ENCODE data around the gene CTAG2. TPM values are rescaled to one million over a fixed set of nuclear protein-coding genes. Genes with fewer than 3 reads are reported as not detected.

CTAG2 gene
- total RNA-seq, 1 donor from 2014 or later, result not detected

GRCh38 chrX:154657226-154657805 is 3.9 kb upstream of the CTAG2 start:
- no peak overlapping the region for H3K4me3 Mint-ChIP-seq
- no peak for DNase-seq
- no peaks in the 10 kb centered on the region for H3K27me3 Mint-ChIP-seq
- POLR2A ChIA-PET, result no interaction called here
- H3K27ac Mint-ChIP-seq, result no peak overlapping the region
- intact Hi-C loops (cut with micrococcal nuclease), result no loop called here
- ATAC-seq (ENCODE audit: low read depth), result no peak
- CTCF ChIA-PET, result no interaction called here
- TF ChIP-seq CTCF (IDR thresholded peaks at IDR 0.05), result no peak
- peaks cover 13% of the 10 kb centered on the region for H3K4me1 Mint-ChIP-seq
- no peaks in the 10 kb centered on the region for H3K9me3 Mint-ChIP-seq
- no peaks in the 10 kb centered on the region for H3K36me3 Mint-ChIP-seq (ENCODE audit: low read depth)

GRCh38 chrX:154655786-154656185 is 2.4 kb upstream of the CTAG2 start:
- Mint-ChIP-seq H3K9me3 (no peaks in the 10 kb centered on the region), H3K36me3 (ENCODE audit: low read depth) (no peaks in the 10 kb centered on the region), H3K4me3 (no peak overlapping the region), H3K27ac (no peak overlapping the region), H3K4me1 (no peaks in the 10 kb centered on the region), H3K27me3 (no peaks in the 10 kb centered on the region)
- ATAC-seq (ENCODE audit: low read depth) (no peak), DNase-seq (no peak)
- ChIA-PET POLR2A (no interaction called here), CTCF (no interaction called here)
- intact Hi-C loops (cut with micrococcal nuclease), result no loop called here
- no peak for TF ChIP-seq CTCF (IDR thresholded peaks at IDR 0.05)

GRCh38 chrX:154655346-154655745 is 2.0 kb upstream of the CTAG2 start:
- H3K27me3 Mint-ChIP-seq, result no peaks in the 10 kb centered on the region
- POLR2A ChIA-PET, result no interaction called here
- H3K4me3 Mint-ChIP-seq, result no peak overlapping the region
- intact Hi-C loops (cut with micrococcal nuclease), result no loop called here
- DNase-seq (no peak), ATAC-seq (ENCODE audit: low read depth) (no peak)
- no peaks in the 10 kb centered on the region for H3K4me1 Mint-ChIP-seq
- no peak overlapping the region for H3K27ac Mint-ChIP-seq
- no peaks in the 10 kb centered on the region for H3K9me3 Mint-ChIP-seq
- CTCF ChIA-PET, result no interaction called here
- H3K36me3 Mint-ChIP-seq (ENCODE audit: low read depth), result no peaks in the 10 kb centered on the region
- no peak for TF ChIP-seq CTCF (IDR thresholded peaks at IDR 0.05)

DNA sequence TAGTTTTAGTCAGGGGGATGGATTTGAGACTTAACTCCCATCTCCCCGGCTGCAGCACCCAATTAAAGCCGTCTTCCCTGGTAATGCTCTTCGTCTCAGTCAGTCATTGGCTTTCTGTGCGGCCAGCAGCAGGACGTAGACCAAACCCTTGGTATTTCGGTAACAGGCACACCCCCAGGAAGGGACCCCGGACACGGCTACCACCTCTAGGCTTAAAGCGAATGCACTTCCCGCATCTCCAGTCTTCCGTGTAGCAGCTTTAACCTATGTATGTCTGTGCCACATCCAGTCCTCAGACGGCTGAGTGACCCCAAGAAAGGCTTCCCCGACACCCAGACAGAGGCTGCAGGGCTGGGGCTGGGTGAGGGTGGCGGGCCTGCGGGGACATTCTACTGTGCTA is 1.5 kb upstream of the CTAG2 start:
- no peak for TF ChIP-seq CTCF (IDR thresholded peaks at IDR 0.05)
- no peaks in the 10 kb centered on the region for H3K9me3 Mint-ChIP-seq
- ChIA-PET POLR2A (no interaction called here), CTCF (no interaction called here)
- ATAC-seq (ENCODE audit: low read depth) (no peak), DNase-seq (no peak)
- H3K4me1 Mint-ChIP-seq, result no peaks in the 10 kb centered on the region
- H3K36me3 Mint-ChIP-seq (ENCODE audit: low read depth), result no peaks in the 10 kb centered on the region
- intact Hi-C loops (cut with micrococcal nuclease), result no loop called here
- H3K27me3 Mint-ChIP-seq, result no peaks in the 10 kb centered on the region
- no peak overlapping the region for H3K27ac Mint-ChIP-seq
- no peak overlapping the region for H3K4me3 Mint-ChIP-seq

DNA sequence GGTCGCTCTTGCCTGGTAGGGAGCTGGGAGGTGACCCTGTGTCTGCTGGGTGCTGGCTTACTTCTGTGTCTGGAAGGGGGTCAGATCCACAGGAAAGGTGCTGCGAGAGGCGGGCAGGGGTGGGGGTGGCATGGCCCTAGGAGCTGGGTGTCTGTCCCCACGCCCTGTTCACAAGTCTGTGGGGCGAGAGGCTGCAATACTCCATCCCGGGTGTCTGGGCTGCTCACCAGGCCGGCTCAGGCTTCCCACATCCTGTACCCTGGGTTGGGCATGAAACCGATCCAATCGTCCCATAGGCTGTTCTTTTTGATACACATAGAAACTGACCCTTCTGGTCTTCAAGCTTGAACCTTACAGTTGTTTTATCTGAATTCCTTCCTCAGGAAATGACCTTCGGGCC is 993 bp upstream of the CTAG2 start:
- DNase-seq (no peak), ATAC-seq (ENCODE audit: low read depth) (no peak)
- Mint-ChIP-seq H3K4me3 (no peak overlapping the region), H3K27ac (no peak overlapping the region), H3K36me3 (ENCODE audit: low read depth) (no peaks in the 10 kb centered on the region), H3K9me3 (no peaks in the 10 kb centered on the region), H3K27me3 (no peaks in the 10 kb centered on the region), H3K4me1 (no peaks in the 10 kb centered on the region)
- no peak for TF ChIP-seq CTCF (IDR thresholded peaks at IDR 0.05)
- ChIA-PET POLR2A (no interaction called here), CTCF (no interaction called here)
- intact Hi-C loops (cut with micrococcal nuclease), result no loop called here
